HT-29 (cell line): ENCODE data around the gene NFAM1. TPM values are rescaled to one million over a fixed set of nuclear protein-coding genes. Genes with fewer than 3 reads are reported as not detected.
A peak's percentile ranks its signal among the peaks of the same experiment; 100 is the strongest.

Experiments
- DNase-seq: peaks from one replicate; pipeline ENCODE4 v3.0.0-alpha.2; 2015; ENCODE audit warnings: low spot score
- total RNA-seq: library from RNA; depleted of rRNA; stranded (reverse); fragments of >200 nt; shearing (Covaris generic); gene quantifications from 2 replicates; pipeline ENCODE4 v1.2.3, GENCODE V29; 2014

The NFAM1 gene
- total RNA-seq, 1 experiment from 2014 or later, result not detected

DNA sequence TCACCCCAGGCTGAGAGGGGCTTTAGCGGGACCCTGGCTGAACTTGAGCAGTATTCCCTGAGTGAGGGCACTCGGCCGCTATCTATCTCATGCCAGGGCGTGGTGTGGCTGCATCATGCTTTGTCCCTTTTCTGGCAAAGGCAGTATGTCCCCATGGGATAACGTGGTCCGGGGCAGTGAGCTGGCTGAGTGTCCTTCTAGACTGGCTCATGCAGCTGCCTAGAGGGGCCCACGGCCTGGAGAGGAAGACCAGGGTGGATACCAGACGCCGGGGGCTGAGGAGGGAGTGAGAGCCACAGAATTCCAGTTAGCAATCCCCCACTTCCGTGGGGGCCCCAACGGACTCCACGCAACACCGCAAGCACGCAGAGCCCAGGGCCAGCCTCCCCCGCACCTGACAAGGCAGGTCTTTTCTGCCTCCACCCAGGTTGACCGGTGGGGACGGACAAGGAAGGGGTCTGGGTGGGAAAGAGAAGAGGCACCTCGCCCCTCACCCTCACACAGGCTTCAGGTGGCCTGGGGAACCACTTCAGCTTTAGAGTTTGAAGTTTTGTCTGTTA lies 15.5 kb downstream of the NFAM1 start:
- no peak for DNase-seq

- DNase-seq, result no peak
Observed at GRCh38 chr22:42414565-42415303, 17.5 kb downstream of the NFAM1 start.

GRCh38 chr22:42414021-42414420 lies 18.2 kb downstream of the NFAM1 start:
- no peak for DNase-seq

DNA sequence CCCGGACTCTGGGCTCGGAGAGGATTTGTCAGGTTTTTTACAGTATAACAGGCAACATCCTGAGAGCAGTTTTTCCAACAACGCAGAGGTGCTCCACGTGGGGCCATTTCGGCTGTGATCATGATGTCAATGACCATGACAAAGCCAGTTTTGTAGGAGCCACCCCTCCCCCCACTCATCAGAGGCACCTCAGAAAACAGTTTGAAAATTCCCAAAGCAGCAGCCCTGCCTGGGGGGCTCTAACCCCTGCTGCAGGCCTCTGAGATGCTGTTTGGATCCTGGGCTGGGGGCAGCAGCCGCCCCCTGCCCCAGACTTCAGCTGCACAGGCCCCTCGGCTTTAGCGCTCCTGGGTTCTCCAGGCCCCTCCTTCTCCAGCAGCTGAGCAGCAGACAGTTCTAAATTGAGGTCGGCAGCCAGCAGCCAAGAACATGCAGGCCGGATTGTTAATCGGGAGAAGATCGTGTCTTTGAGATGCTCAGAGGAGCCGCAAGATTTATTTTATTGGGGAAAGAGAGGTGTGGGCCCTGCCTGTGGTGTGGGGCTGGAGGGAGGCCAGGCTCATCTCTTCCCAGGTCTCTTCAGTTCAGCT lies 19.4 kb downstream of the NFAM1 start:
- DNase-seq, result no peak

DNA sequence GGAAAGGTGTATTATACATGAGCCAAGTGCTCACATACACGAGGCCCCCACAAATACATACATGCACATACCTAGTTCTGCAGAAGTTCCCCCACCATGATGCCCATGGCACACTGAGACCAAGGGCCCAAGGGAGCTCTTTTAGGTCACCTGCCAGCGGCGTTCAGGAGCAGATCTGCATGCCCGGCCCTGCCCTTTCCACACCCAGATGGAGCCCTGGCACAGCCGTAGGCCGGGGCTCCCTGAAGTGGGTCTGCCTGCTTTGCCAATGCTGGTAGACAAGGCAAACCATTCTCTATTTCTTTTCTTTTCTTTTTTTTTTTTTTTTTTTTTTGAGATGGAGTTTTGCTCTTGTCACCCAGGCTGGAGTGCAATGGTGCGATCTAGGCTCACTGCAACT lies 21.5 kb downstream of the NFAM1 start:
- no peak for DNase-seq

GRCh38 chr22:42408810-42409529 lies 23.2 kb downstream of the NFAM1 start:
- DNase-seq, result no peak

DNA sequence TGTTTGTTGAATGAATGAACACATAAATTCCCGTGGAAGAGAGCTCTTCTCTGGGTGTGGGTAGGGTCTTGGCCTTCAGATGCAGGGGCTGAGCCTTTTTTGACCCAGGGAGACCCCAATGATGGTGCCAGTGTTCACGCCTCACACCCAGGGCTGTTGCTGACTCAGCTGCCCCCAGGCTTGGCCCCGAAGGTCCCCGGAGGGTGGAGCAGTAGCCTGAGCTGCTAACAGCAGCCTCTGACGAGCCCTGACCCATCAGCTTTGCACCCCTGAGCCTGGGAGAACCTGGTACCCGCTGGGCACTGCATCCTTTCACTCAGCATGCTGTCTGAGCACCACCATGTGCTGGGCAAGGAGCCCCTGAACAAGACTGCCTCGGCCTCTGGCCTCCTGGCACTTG lies 23.9 kb downstream of the NFAM1 start:
- DNase-seq, result no peak

GRCh38 chr22:42404266-42404665 lies 27.9 kb downstream of the NFAM1 start:
- DNase-seq, result no peak

DNA sequence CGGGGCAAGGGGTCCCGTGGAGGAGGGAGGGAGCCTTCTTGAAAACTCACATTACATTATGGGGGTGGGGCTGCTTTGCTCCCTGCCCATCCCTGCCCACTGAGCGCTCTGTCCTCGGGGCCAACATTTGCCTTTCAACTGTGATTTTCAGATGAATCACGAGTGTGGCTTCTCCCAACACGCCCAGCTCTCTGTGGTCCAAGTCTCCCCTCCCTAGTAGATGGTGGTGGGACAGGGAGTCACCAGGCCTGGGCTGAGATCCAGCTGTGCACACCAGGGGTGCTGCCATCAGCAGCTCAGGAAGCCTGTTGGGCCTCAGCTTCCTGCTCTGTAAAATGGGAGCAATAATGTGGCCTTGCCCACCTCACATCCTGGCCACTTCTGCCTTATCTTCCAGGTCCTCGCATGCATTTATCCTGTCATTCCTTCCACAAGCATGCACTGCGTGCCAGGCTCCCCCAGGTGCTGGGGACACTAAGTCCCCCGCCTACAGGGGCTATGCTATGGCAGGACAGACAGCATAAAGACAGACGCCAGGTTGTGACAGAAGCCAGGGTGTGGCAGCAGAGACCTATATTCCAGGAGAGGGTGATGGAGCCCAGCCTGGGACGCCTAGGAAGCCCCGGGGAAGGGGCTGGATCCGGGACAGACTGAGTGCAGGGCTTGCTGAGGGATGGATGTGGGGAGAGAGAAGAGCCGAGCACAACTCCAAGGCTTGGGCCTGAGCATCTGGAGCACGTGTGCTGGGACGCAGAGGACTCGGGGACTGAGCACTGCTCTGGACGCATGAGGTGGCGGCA lies 30.5 kb downstream of the NFAM1 start:
- no peak for DNase-seq

- DNase-seq, result no peak
Observed at GRCh38 chr22:42400811-42401534, 31.2 kb downstream of the NFAM1 start.

DNA sequence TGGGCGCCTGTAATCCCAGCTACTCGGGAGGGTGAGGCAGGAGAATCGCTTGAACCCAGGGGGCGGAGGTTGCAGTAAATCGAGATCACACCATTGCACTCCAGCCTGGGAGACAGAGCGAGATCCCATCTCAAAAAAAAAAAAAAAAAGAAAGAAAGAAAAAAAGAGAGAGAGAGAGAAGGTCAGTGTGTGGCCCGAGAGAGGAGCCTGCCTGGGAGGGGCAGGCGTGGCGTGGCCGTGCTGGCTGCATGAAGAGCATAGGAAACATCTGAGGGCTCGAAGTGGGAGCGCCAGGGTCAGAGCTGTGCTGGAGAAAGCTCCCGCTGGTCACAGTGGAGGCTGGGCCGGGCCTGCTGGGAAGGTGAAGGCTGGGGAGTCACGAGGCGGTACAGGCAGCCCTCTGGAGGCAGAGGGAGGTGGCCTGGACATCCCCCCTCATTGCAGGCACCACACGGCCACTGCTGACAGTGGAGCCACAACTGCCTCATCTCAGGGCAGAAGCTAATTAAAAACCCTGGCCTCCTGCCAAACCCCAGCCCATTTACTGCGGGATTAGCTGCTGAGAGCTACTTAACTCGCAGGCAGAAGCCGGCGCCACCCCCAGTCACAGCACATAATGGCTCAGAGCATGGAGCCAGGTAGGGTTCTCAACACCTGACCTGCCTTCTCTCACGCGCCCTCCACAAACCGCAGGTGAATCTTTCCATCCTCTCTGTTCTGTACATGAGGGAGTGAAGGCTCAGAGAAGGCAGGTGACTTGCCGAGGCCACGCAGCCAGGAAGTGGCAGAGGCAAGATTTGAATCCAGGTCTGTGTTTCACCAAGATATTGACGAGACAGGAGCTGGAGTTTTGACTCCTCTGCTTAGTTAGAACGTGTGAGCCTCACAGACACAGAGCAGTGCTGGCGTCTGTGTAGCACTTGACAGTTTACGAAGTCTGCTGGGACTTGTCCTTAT lies 32.6 kb downstream of the NFAM1 start:
- DNase-seq, result peak; percentile 44

DNA sequence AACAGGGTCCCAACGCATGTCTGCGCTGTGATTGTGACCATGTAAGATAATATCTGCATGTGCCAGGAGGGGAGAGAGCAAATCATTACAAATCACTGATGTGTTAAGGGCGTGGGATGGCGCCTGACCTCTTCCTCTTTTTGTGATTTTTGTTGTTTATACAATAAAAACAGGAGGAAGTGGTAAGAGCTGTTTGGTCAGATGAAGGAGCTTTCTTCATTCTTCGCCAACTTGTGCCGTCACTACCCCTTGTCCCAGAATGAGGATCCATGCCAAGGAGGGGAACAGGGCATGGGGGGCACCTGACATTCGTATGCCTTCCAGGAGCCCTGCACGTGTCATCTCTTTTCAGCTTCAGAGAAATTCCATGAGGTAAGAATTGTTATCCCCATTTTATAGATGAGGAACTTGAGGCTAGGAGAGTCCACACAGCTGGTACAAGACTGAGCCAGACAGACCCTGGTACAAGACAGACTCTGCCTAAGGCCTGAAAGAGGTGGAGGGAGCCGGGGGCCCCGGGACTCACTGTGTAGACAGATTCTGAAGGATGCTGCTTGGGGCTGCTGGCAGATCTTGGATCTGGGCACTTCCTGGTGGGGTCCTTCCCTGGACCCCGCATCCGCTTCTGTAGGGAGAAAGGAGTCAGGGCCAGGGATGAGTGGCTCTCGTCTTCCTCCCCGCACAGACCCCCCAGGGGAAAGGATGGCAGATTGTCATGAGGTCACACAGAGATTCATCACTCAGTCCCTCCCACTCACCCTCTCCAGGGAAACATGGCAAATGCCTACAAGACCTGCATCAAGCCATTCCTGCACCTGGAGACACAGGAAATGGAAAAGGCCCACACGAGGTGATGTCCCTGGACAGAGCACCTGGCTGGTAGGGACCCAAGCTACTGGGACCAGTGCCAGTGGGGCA lies 34.6 kb downstream of the NFAM1 start:
- no peak for DNase-seq

DNA sequence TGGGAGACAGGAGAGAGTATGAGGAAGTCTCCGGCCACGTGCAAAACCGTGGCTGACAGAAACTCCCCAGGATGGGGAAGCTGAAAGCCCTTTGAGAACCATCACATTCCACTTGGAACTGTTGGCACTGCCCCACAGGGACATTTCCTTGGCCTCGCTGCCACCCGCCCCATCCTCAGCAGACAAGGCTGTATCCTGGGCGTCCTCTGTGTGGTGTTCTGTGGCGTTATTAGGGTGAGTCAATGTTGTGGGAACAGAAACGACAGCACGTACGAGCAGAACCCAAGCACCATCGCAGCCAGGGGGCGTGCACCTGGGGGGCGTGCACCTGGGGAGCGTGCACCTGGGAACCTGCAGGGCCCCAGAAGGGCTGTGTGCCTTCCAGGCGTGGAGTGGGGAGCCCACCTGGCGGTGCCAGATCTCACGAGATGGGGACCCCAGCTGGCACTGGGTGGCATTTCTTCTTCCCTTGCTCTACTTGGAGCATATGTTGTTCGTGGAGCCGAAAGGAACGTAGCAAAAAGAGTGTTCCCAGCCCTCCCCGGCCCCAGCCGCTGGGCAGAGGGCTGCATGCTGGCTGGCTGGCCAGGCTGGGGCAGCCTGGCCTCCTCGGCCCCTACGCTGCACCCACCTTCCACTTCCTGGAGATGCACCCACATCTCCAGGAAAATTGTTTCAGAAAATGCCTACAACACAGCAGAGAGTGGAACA lies 35.4 kb downstream of the NFAM1 start:
- no peak for DNase-seq

GRCh38 chr22:42389143-42389542 lies 43.1 kb downstream of the NFAM1 start:
- DNase-seq, result no peak

GRCh38 chr22:42388130-42388797 lies 43.9 kb downstream of the NFAM1 start:
- DNase-seq, result peak; percentile 17

- no peak for DNase-seq
Observed at GRCh38 chr22:42387631-42388030, 44.6 kb downstream of the NFAM1 start.

DNA sequence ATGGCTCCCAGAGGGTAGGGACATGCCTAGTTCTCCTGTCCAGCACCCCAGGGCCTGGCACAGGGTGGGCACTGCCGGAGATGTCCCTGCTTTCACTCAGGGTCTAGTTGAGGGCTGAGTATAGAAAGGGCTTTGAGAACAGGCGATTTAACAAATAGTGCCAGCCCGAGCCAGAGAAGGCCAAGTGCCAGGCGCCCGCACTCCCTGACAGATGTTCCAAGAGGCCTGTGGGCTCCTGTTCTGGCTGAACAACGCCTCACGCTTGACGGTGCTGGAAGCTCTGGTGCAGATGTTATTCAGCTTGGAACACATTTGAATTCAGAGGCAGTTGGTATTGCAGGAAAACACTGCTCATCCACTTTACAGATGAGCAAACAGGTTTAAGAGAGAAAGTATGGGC lies 46.5 kb downstream of the NFAM1 start:
- no peak for DNase-seq

GRCh38 chr22:42384506-42384905 lies 47.7 kb downstream of the NFAM1 start:
- no peak for DNase-seq
